SK-N-MC (cell line): ENCODE results near the gene CEP126.

Experiments used
- EZH2 ChIP-seq: fragments of 200-600 bp; sonication (generic); IDR thresholded peaks from one replicate; pipeline ENCODE4 v1.6.1; 2017; ENCODE audit warnings: antibody characterized with exemption
- FOXP2 ChIP-seq: optimal IDR thresholded peaks from 2 replicates; pipeline ENCODE3; 2011; ENCODE audit warnings: mild to moderate bottlenecking, moderate library complexity; ENCODE audit not compliant: insufficient read depth; ENCODE audit errors: extremely low read length, control extremely low read depth
- POLR2AphosphoS5 ChIP-seq: IDR thresholded peaks from 2 replicates; pipeline ENCODE4 v1.6.1; 2012; ENCODE audit warnings: mild to moderate bottlenecking, low read depth, low read length, borderline replicate concordance

DNA sequence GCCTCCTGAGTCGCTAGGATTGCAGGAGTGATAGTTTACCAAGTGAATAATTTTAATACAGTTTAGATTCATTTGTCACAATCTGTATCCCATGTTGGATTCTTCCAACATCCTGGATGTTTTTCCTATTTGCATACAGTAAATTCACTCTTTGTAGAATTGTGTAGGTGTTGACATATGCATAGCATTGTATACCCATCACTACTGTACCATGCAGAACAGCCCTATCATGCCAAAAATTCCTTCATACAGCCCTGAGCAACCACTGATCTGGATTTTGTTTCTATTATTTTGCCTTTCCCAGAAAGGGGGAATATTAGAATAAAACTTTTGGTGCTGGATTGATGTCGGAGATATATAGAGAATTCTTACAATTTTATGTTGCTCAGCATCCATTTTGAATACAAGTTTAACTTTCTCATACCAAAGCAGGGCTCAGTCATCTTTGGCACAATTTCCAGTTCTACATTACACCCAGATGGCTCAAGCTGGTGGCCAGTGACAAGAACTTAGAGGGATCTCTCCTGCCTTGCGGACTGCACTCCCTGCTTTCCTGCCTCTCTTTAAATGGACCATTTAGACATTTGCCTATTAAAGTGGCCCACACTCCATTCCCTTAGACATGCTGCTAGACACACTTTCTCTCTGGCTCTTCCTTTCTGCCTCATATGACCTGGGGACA lies 87.0 kb downstream of the CEP126 start:
- TF ChIP-seq POLR2AphosphoS5 (no peak), EZH2 (no peak), FOXP2 (no peak)
